Measurements from ENCODE around the gene SULT1E1.

- TF ChIP-seq, protein P1, sequence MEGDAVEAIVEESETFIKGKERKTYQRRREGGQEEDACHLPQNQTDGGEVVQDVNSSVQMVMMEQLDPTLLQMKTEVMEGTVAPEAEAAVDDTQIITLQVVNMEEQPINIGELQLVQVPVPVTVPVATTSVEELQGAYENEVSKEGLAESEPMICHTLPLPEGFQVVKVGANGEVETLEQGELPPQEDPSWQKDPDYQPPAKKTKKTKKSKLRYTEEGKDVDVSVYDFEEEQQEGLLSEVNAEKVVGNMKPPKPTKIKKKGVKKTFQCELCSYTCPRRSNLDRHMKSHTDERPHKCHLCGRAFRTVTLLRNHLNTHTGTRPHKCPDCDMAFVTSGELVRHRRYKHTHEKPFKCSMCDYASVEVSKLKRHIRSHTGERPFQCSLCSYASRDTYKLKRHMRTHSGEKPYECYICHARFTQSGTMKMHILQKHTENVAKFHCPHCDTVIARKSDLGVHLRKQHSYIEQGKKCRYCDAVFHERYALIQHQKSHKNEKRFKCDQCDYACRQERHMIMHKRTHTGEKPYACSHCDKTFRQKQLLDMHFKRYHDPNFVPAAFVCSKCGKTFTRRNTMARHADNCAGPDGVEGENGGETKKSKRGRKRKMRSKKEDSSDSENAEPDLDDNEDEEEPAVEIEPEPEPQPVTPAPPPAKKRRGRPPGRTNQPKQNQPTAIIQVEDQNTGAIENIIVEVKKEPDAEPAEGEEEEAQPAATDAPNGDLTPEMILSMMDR (IDR thresholded peaks at IDR 0.05): no peak
- TF ChIP-seq POLR2A (IDR thresholded peaks at IDR 0.05): no peak
These were observed 34.8 kb upstream of the SULT1E1 start for GRCh38 chr4:69894721-69895120.

Measured in testis (tissue), 2 donors.